Measurements from ENCODE around the gene CCDC197. TPM values are rescaled to one million over a fixed set of nuclear protein-coding genes. Genes with fewer than 3 reads are reported as not detected.

CCDC197 gene
- total and polyA plus RNA-seq, 8 donors, result not detected

GRCh38 chr14:94026889-94027469 is 29.9 kb downstream of the CCDC197 start:
- WGBS, 2 donors, result 42 to 44% methylated on average over 17 of the region's 17 CpGs
- peaks cover 0 to 4% (median 0%) of the 10 kb centered on the region in 3 donors for H3K4me1 ChIP-seq
- TF ChIP-seq CTCF (IDR thresholded peaks at IDR 0.05), result no peak
- no peaks in the 10 kb centered on the region for H3K9me3 ChIP-seq
- DNase-seq (peak in 2 of 6 donors; percentile 44 to 69), ATAC-seq (no peak), FAIRE-seq (no peak)
- H3K36me3 ChIP-seq, result no peaks in the 10 kb centered on the region
- no peaks in the 10 kb centered on the region for H3K27me3 ChIP-seq
- H3K4me3 ChIP-seq, result peak overlapping the region; percentile 40 to 80 (median 68)
- intact Hi-C loops (cut with DNase I), result no loop called here
- H3K27ac ChIP-seq, result no peak overlapping the region

- intact Hi-C loops (cut with DNase I), result no loop called here
- Histone ChIP-seq H3K4me3 (no peak overlapping the region), H3K27me3 (no peaks in the 10 kb centered on the region), H3K4me1 (peaks cover 0 to 4% (median 0%) of the 10 kb centered on the region in 3 donors), H3K9me3 (no peaks in the 10 kb centered on the region), H3K27ac (no peak overlapping the region), H3K36me3 (no peaks in the 10 kb centered on the region)
- peak in 1 of 6 donors; percentile 67 for DNase-seq
- 82 to 87% methylated on average over 14 of the region's 14 CpGs for WGBS, 2 donors
- ATAC-seq, result no peak
- TF ChIP-seq CTCF (IDR thresholded peaks at IDR 0.05), result no peak
- FAIRE-seq, result no peak
Measured at GRCh38 chr14:94027566-94028449, 30.7 kb downstream of the CCDC197 start.

- Histone ChIP-seq H3K36me3 (no peaks in the 10 kb centered on the region), H3K27me3 (no peaks in the 10 kb centered on the region), H3K4me3 (no peak overlapping the region), H3K9me3 (no peaks in the 10 kb centered on the region), H3K4me1 (peaks cover 0 to 4% (median 0%) of the 10 kb centered on the region in 3 donors), H3K27ac (no peak overlapping the region)
- DNase-seq (no peak), ATAC-seq (no peak), FAIRE-seq (no peak)
- 73 to 86% methylated on average over 4 of the region's 4 CpGs for WGBS, 2 donors
- intact Hi-C loops (cut with DNase I), result no loop called here
- TF ChIP-seq CTCF (IDR thresholded peaks at IDR 0.05), result no peak
Measured at GRCh38 chr14:94028450-94028826, 31.3 kb downstream of the CCDC197 start.

- Histone ChIP-seq H3K36me3 (no peaks in the 10 kb centered on the region), H3K4me1 (peaks cover 0 to 4% (median 0%) of the 10 kb centered on the region in 3 donors), H3K9me3 (no peaks in the 10 kb centered on the region), H3K4me3 (no peak overlapping the region), H3K27ac (no peak overlapping the region), H3K27me3 (no peaks in the 10 kb centered on the region)
- no peak for DNase-seq
- intact Hi-C loops (cut with DNase I), result no loop called here
- 78 to 83% methylated on average over 4 of the region's 4 CpGs for WGBS, 2 donors
- ATAC-seq, result no peak
- TF ChIP-seq CTCF (IDR thresholded peaks at IDR 0.05), result no peak
- no peak for FAIRE-seq
Measured at GRCh38 chr14:94029265-94029664, 32.2 kb downstream of the CCDC197 start.
